Measurements from ENCODE around the gene TMEM63A.
"Not testable (repeated sequence)": the region's sequence is repeated elsewhere in the genome, so short reads cannot be mapped to it uniquely, and the experiment has no call there.

Gene TMEM63A

DNA sequence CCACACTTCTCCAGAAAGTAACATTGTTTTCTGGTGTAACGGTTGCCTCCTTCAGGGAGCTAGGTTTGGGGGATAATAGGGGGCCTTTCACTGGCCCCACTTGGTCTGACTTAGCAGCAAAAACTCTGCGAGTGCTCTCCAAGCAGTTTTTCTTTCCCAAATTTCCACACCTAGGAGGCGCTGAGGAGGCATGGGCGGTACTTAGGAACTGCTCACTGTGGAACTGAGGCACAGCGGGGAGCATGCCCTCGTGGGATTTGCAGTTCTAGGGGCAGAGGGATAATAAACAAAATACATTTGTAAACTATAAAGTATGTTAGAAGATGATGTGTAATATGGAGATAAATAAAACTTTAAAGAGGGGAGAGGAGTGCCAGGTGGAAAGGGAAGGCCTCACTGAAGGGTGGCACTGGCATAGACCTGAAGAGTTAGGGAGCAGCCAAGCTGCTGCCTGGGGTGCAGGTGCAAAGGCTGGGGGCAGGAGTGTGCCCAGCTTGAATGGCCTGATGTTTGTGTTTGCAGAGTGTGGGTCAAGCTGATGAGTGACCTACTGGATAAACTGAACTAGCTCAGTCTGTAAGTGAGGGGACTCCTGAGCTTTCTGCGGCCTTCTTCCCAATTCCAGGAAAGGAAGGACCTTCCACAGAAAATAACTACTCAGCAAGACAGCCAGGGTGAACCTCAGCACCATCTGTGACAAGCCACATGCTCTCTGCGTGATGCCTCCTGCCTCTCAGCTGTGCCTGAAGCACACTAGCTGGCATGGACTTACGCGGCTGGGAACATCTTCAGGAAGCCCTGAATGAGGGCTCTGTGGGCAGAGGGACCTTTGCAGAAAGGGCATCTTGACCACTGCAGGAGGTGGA is 70.3 kb downstream of the TMEM63A start:
- TF ChIP-seq CTCF (conservative IDR thresholded peaks at IDR 0.05; ENCODE audit: low read length), result peak; percentile 60
- H3K4me3 ChIP-seq (ENCODE audit: low read length), result peak overlapping the region; percentile 63
- peak; percentile 25 for DNase-seq (ENCODE audit: low read depth)

GRCh38 chr1:225810579-225811538 is 71.3 kb downstream of the TMEM63A start:
- not testable (repeated sequence) for DNase-seq (ENCODE audit: low read depth)
- peak overlapping the region; percentile 74 for H3K4me3 ChIP-seq (ENCODE audit: low read length)

- TF ChIP-seq CTCF (conservative IDR thresholded peaks at IDR 0.05; ENCODE audit: low read length), result peak; percentile 35
- peak within 1 kb of the TSS; percentile 74 for H3K4me3 ChIP-seq (ENCODE audit: low read length)
- peak; percentile 80 for DNase-seq (ENCODE audit: low read depth)
Observed at GRCh38 chr1:225809842-225810578, 72.2 kb downstream of the TMEM63A start, which contains the start of gene EPHX1. EPHX1 (plus strand) TSS chr1:225810124; CDS start chr1:225828730, 18,606 bp downstream.

- no peak for TF ChIP-seq CTCF (conservative IDR thresholded peaks at IDR 0.05; ENCODE audit: low read length)
- no peak for DNase-seq (ENCODE audit: low read depth)
- no peak overlapping the region for H3K4me3 ChIP-seq (ENCODE audit: low read length)
Observed at GRCh38 chr1:225808136-225808535, 74.0 kb downstream of the TMEM63A start.

GRCh38 chr1:225806736-225807135 is 75.4 kb downstream of the TMEM63A start:
- not testable (repeated sequence) for H3K4me3 ChIP-seq (ENCODE audit: low read length); DNase-seq (ENCODE audit: low read depth)

GRCh38 chr1:225806249-225806648 is 75.9 kb downstream of the TMEM63A start:
- no peak for DNase-seq (ENCODE audit: low read depth)
- TF ChIP-seq CTCF (conservative IDR thresholded peaks at IDR 0.05; ENCODE audit: low read length), result no peak
- no peak overlapping the region for H3K4me3 ChIP-seq (ENCODE audit: low read length)

DNA sequence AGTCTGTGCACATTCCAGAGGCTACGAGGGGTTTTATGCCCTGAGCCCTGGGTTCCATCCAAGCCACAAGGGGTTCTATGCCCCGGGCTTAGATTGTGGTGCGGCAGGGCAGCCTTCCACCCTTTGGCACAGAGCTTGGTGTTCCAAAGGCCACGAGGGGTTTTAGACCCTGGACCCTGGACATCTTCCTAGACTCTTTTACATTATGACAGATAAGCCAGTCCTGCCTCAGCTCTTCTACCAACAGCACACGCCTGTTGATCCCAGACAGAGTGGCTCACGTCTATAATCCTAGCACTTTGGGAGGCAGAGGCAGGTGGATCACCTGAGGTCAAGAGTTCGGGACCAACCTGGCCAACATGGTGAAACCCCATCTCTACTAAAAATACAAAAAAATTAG is 81.0 kb downstream of the TMEM63A start:
- not testable (repeated sequence) for H3K4me3 ChIP-seq (ENCODE audit: low read length); DNase-seq (ENCODE audit: low read depth)

DNA sequence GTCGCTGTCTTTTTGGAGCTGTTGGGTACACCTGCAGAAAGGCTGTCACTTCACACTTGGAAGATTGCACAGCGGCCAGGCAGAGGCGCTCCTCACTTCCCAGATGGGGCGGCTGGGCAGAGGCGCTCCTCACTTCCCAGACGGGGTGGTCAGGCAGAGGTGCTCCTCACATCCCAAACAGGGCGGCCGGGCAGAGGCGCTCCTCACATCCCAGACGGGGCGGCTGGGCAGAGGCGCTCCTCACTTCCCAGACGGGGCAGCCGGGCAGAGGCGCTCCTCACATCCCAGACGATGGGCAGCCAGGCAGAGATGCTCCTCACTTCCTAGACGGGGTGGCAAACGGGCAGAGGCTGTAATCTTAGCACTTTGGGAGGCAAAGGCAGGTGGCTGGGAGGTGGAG is 86.1 kb downstream of the TMEM63A start:
- not testable (repeated sequence) for DNase-seq (ENCODE audit: low read depth); H3K4me3 ChIP-seq (ENCODE audit: low read length)

Data from AG10803 (cell line).